GM18507 (cell line): ENCODE measurements around the gene NRG2.

ENCODE experiments used
- DNase-seq: peaks from one replicate; pipeline ENCODE4 v3.0.0; 2011; ENCODE audit warnings: low read depth; ENCODE audit not compliant: insufficient read length; ENCODE audit errors: extremely low spot score
- FAIRE-seq: peaks from 2 replicates; lab custom pipeline; 2011; peaks lifted over from hg19 to GRCh38; lab: Jason Lieb, UNC

Gene NRG2

GRCh38 chr5:139871614-139872013, 171.5 kb downstream of the NRG2 start:
- no peak for FAIRE-seq

GRCh38 chr5:139870677-139871076, 172.4 kb downstream of the NRG2 start:
- FAIRE-seq (no peak), DNase-seq (no peak)

More at GRCh38 chr5:139871614-139872013, 171.5 kb downstream of the NRG2 start:
- DNase-seq: no peak

GRCh38 chr5:139869042-139869790, 173.9 kb downstream of the NRG2 start:
- no peak for DNase-seq
- FAIRE-seq: no peak

- FAIRE-seq (no peak), DNase-seq (no peak)
Observed at GRCh38 chr5:139867581-139867980, 175.5 kb downstream of the NRG2 start.

GRCh38 chr5:139867109-139867508, 176.0 kb downstream of the NRG2 start:
- DNase-seq (no peak), FAIRE-seq (no peak)

- DNase-seq (no peak), FAIRE-seq (no peak)
Observed at GRCh38 chr5:139864716-139865483, 178.2 kb downstream of the NRG2 start.

- DNase-seq: peak; percentile 62
Observed at GRCh38 chr5:139863855-139864558, 179.1 kb downstream of the NRG2 start.

GRCh38 chr5:139863361-139863760, 179.7 kb downstream of the NRG2 start:
- no peak for DNase-seq
- no peak for FAIRE-seq

More at GRCh38 chr5:139863855-139864558, 179.1 kb downstream of the NRG2 start:
- FAIRE-seq: peak; percentile 80

- no peak for FAIRE-seq
- DNase-seq: no peak
Observed at GRCh38 chr5:139862803-139863202, 180.3 kb downstream of the NRG2 start.

- peak; percentile 55 for FAIRE-seq
Observed at GRCh38 chr5:139862313-139862712, 180.8 kb downstream of the NRG2 start.

GRCh38 chr5:139861889-139862207, 181.3 kb downstream of the NRG2 start:
- DNase-seq: no peak
- no peak for FAIRE-seq

More at GRCh38 chr5:139862313-139862712, 180.8 kb downstream of the NRG2 start:
- DNase-seq: no peak

GRCh38 chr5:139861021-139861888, 181.8 kb downstream of the NRG2 start:
- no peak for DNase-seq
- no peak for FAIRE-seq

GRCh38 chr5:139859013-139859412, 184.1 kb downstream of the NRG2 start:
- no peak for FAIRE-seq
- no peak for DNase-seq

- FAIRE-seq: no peak
- no peak for DNase-seq
Observed at GRCh38 chr5:139856714-139857113, 186.4 kb downstream of the NRG2 start.

GRCh38 chr5:139855946-139856540, 187.1 kb downstream of the NRG2 start:
- DNase-seq: no peak
- no peak for FAIRE-seq

GRCh38 chr5:139855451-139855850, 187.6 kb downstream of the NRG2 start:
- no peak for FAIRE-seq
- no peak for DNase-seq

GRCh38 chr5:139854953-139855352, 188.1 kb downstream of the NRG2 start:
- DNase-seq (no peak), FAIRE-seq (no peak)

- no peak for DNase-seq
- no peak for FAIRE-seq
Observed at GRCh38 chr5:139854029-139854605, 189.0 kb downstream of the NRG2 start.

- DNase-seq: no peak
- no peak for FAIRE-seq
Observed at GRCh38 chr5:139852696-139853095, 190.4 kb downstream of the NRG2 start.
